T-helper 17 cell (primary cell): ENCODE data around the gene FNDC7. TPM values are rescaled to one million over a fixed set of nuclear protein-coding genes. Genes with fewer than 3 reads are reported as not detected.
A peak's percentile ranks its signal among the peaks of the same experiment; 100 is the strongest.
"Not testable (repeated sequence)": the region's sequence is repeated elsewhere in the genome, so short reads cannot be mapped to it uniquely, and the experiment has no call there.

ENCODE experiments used
- ATAC-seq: fragments of 150-1000 bp; cut with Tn5 transposase; 2 replicates; pipeline ENCODE4 v1.10.0; 2021; ENCODE audit warnings: mild to moderate bottlenecking, moderate library complexity
- DNase-seq, 3 donors: peaks; one replicate each; pipeline versions ENCODE4 v3.0.0 to v3.0.0-alpha.2; 2020 to 2021
- H3K9me3 ChIP-seq: one replicate; pipeline ENCODE4 v1.7.0; 2013; ENCODE audit warnings: low read length, mild to moderate bottlenecking; ENCODE audit not compliant: control insufficient read depth, poor library complexity, severe bottlenecking
- H3K27ac Mint-ChIP-seq: one replicate; pipeline ENCODE4 v1.8.0; 2022; ENCODE audit warnings: mild to moderate bottlenecking, moderate library complexity, mixed read lengths
- H3K27me3 Mint-ChIP-seq: one replicate; pipeline ENCODE4 v1.8.0; 2022; ENCODE audit warnings: mixed read lengths
- H3K36me3 Mint-ChIP-seq: one replicate; pipeline ENCODE4 v1.8.0; 2022; ENCODE audit warnings: low read depth, mixed read lengths
- H3K4me1 Mint-ChIP-seq: one replicate; pipeline ENCODE4 v1.8.0; 2022; ENCODE audit warnings: mild to moderate bottlenecking, mixed read lengths
- H3K4me3 Mint-ChIP-seq: one replicate; pipeline ENCODE4 v1.8.0; 2022; ENCODE audit warnings: mild to moderate bottlenecking, moderate library complexity, mixed read lengths
- total RNA-seq, 4 donors: library from RNA in 2 of 4; stranded (reverse) in 2 of 4; gene quantifications; one replicate each; pipeline ENCODE4 v1.2.3 and lab custom pipeline; 2022 to 2026

FNDC7 gene
- total RNA-seq, 2 donors from 2014 or later, result 0.18 to 0.35 TPM

- H3K27ac Mint-ChIP-seq, result no peak overlapping the region
- DNase-seq, result no peak
- H3K4me1 Mint-ChIP-seq, result peaks cover 5% of the 10 kb centered on the region
- H3K36me3 Mint-ChIP-seq, result peaks cover 2% of the 10 kb centered on the region
- no peaks in the 10 kb centered on the region for H3K27me3 Mint-ChIP-seq
- H3K9me3 ChIP-seq, result no peaks in the 10 kb centered on the region
- no peak overlapping the region for H3K4me3 Mint-ChIP-seq
- ATAC-seq, result no peak
Observed at GRCh38 chr1:108685529-108685928, 27.2 kb upstream of the FNDC7 start.

- no peak overlapping the region for H3K27ac Mint-ChIP-seq
- no peak overlapping the region for H3K4me3 Mint-ChIP-seq
- H3K9me3 ChIP-seq, result no peaks in the 10 kb centered on the region
- no peaks in the 10 kb centered on the region for H3K27me3 Mint-ChIP-seq
- DNase-seq (no peak), ATAC-seq (no peak)
- peaks cover 2% of the 10 kb centered on the region for H3K36me3 Mint-ChIP-seq
- H3K4me1 Mint-ChIP-seq, result peaks cover 16% of the 10 kb centered on the region
Observed at GRCh38 chr1:108686614-108687313, 25.9 kb upstream of the FNDC7 start.

- H3K36me3 Mint-ChIP-seq, result peaks cover 6% of the 10 kb centered on the region
- no peaks in the 10 kb centered on the region for H3K9me3 ChIP-seq
- DNase-seq (no peak), ATAC-seq (no peak)
- peaks cover 30% of the 10 kb centered on the region for H3K4me1 Mint-ChIP-seq
- H3K27ac Mint-ChIP-seq, result peak overlapping the region; percentile 99
- peak overlapping the region; percentile 98 for H3K4me3 Mint-ChIP-seq
- no peaks in the 10 kb centered on the region for H3K27me3 Mint-ChIP-seq
Observed at GRCh38 chr1:108691128-108691941, 21.4 kb upstream of the FNDC7 start.

GRCh38 chr1:108691942-108692723, 20.6 kb upstream of the FNDC7 start, which contains the start of gene PRPF38B:
TSS of gene PRPF38B (plus strand) at chr1:108692310. CDS start at chr1:108692592, 282 bp downstream.
- H3K9me3 ChIP-seq, result no peaks in the 10 kb centered on the region
- H3K4me3 Mint-ChIP-seq, result peak within 1 kb of the TSS; percentile 98
- H3K27me3 Mint-ChIP-seq, result no peaks in the 10 kb centered on the region
- peaks cover 30% of the 10 kb centered on the region for H3K4me1 Mint-ChIP-seq
- H3K27ac Mint-ChIP-seq, result peak within 1 kb of the TSS; percentile 99
- DNase-seq, result peak; percentile 86 to 89 (median 87)
- peaks cover 6% of the 10 kb centered on the region for H3K36me3 Mint-ChIP-seq
- ATAC-seq, result peak; percentile 87

- peaks cover 6% of the 10 kb centered on the region for H3K36me3 Mint-ChIP-seq
- no peaks in the 10 kb centered on the region for H3K27me3 Mint-ChIP-seq
- no peaks in the 10 kb centered on the region for H3K9me3 ChIP-seq
- peaks cover 34% of the 10 kb centered on the region for H3K4me1 Mint-ChIP-seq
- peak overlapping the region; percentile 99 for H3K27ac Mint-ChIP-seq
- ATAC-seq (peak; percentile 80), DNase-seq (peak in 2 of 3 donors; percentile 65 to 73)
- peak overlapping the region; percentile 98 for H3K4me3 Mint-ChIP-seq
Observed at GRCh38 chr1:108692724-108693655, 19.7 kb upstream of the FNDC7 start.

GRCh38 chr1:108695535-108695934, 17.2 kb upstream of the FNDC7 start:
- ATAC-seq, result no peak
- H3K36me3 Mint-ChIP-seq, result peaks cover 21% of the 10 kb centered on the region
- no peaks in the 10 kb centered on the region for H3K27me3 Mint-ChIP-seq
- no peaks in the 10 kb centered on the region for H3K9me3 ChIP-seq
- DNase-seq, result no peak
- H3K4me1 Mint-ChIP-seq, result peaks cover 50% of the 10 kb centered on the region
- peak overlapping the region; percentile 92 for H3K27ac Mint-ChIP-seq
- peak overlapping the region; percentile 82 for H3K4me3 Mint-ChIP-seq

GRCh38 chr1:108699375-108700332, 13.1 kb upstream of the FNDC7 start:
- no peak for DNase-seq
- H3K9me3 ChIP-seq, result no peaks in the 10 kb centered on the region
- Mint-ChIP-seq H3K27me3 (no peaks in the 10 kb centered on the region), H3K4me3 (peak overlapping the region; percentile 89), H3K4me1 (peaks cover 43% of the 10 kb centered on the region), H3K36me3 (peaks cover 18% of the 10 kb centered on the region), H3K27ac (peak overlapping the region; percentile 92)
- ATAC-seq, result no peak

GRCh38 chr1:108701176-108701849, 11.4 kb upstream of the FNDC7 start:
- no peak for DNase-seq
- Mint-ChIP-seq H3K27me3 (no peaks in the 10 kb centered on the region), H3K27ac (peak overlapping the region; percentile 94), H3K36me3 (peaks cover 16% of the 10 kb centered on the region), H3K4me1 (peaks cover 45% of the 10 kb centered on the region), H3K4me3 (no peak overlapping the region)
- ATAC-seq, result no peak
- H3K9me3 ChIP-seq, result no peaks in the 10 kb centered on the region

- not testable (repeated sequence) for ATAC-seq, H3K27me3 Mint-ChIP-seq, H3K9me3 ChIP-seq, DNase-seq
- peak overlapping the region; percentile 94 for H3K27ac Mint-ChIP-seq
- H3K36me3 Mint-ChIP-seq, result peaks cover 16% of the 10 kb centered on the region
- H3K4me1 Mint-ChIP-seq, result peaks cover 45% of the 10 kb centered on the region
- peak overlapping the region; percentile 19 for H3K4me3 Mint-ChIP-seq
Observed at GRCh38 chr1:108702109-108702508, 10.6 kb upstream of the FNDC7 start.

- Mint-ChIP-seq H3K27ac (peak overlapping the region; percentile 94), H3K4me3 (peak overlapping the region; percentile 73), H3K36me3 (peaks cover 13% of the 10 kb centered on the region), H3K4me1 (peaks cover 40% of the 10 kb centered on the region), H3K27me3 (no peaks in the 10 kb centered on the region)
- DNase-seq (no peak), ATAC-seq (peak; percentile 73)
- no peaks in the 10 kb centered on the region for H3K9me3 ChIP-seq
Observed at GRCh38 chr1:108703939-108704338, 8.8 kb upstream of the FNDC7 start.

- Mint-ChIP-seq H3K27me3 (no peaks in the 10 kb centered on the region), H3K4me3 (no peak overlapping the region), H3K36me3 (peaks cover 8% of the 10 kb centered on the region), H3K4me1 (peaks cover 38% of the 10 kb centered on the region), H3K27ac (peak overlapping the region; percentile 94)
- DNase-seq (no peak), ATAC-seq (no peak)
- no peaks in the 10 kb centered on the region for H3K9me3 ChIP-seq
Observed at GRCh38 chr1:108704496-108704895, 8.2 kb upstream of the FNDC7 start.
